Panc1 (cell line): ENCODE measurements around the gene IL4. TPM values are rescaled to one million over a fixed set of nuclear protein-coding genes. Genes with fewer than 3 reads are reported as not detected.

Experiments
- ATAC-seq: fragments of 200-7000 bp; cut with Tn5 transposase; 2 replicates; pipeline ENCODE4 v1.9.1; 2020; ENCODE audit warnings: mild to moderate bottlenecking, moderate library complexity
- BruUV-seq: library from RNA; stranded (reverse); fragments of 400-500 nt; replicated peaks from 2 replicates; lab custom pipeline; 2021; lab: Mats Ljungman, UMichigan
- CTCF ChIA-PET: fragments of 300-600 bp; sonication (Branson Sonifier 250); formaldehyde crosslinking; loops from one replicate; lab custom pipeline; 2022; ENCODE audit warnings: antibody characterized with exemption; lab: Charles Lee
- POLR2A ChIA-PET: fragments of 300-600 bp; sonication (Branson Sonifier 250); formaldehyde crosslinking; loops from one replicate; lab custom pipeline; 2022; ENCODE audit warnings: antibody characterized with exemption; lab: Charles Lee
- DNase-seq: peaks from one replicate; pipeline ENCODE4 v3.0.0-alpha.2; 2010; ENCODE audit warnings: low read depth, low spot score
- H3K27ac ChIP-seq: 2 replicates; pipeline ENCODE4 v1.5.1; 2011; ENCODE audit warnings: mild to moderate bottlenecking, low read length, inconsistent platforms
- H3K27me3 ChIP-seq: fragments of 200-500 bp; sonication (Bioruptor generic); 2 replicates; pipeline ENCODE4 v1.6.0; 2014; ENCODE audit warnings: low read length, inconsistent platforms; ENCODE audit not compliant: control insufficient read depth, insufficient read depth
- H3K36me3 ChIP-seq: fragments of 200-500 bp; sonication (Bioruptor generic); 2 replicates; pipeline ENCODE4 v1.5.1; 2014; ENCODE audit warnings: inconsistent platforms, mild to moderate bottlenecking, low read length, moderate library complexity; ENCODE audit not compliant: control insufficient read depth, insufficient read depth
- H3K4me1 ChIP-seq: 2 replicates; pipeline ENCODE4 v1.5.1; 2011; ENCODE audit warnings: inconsistent platforms, mild to moderate bottlenecking, low read length, moderate library complexity; ENCODE audit not compliant: control insufficient read depth, insufficient read depth
- H3K4me3 ChIP-seq, 2 experiments: 2 replicates each; pipeline ENCODE4 v1.5.1; 2011 to 2012; ENCODE audit warnings: low read depth in 2 of 2, low read length in 2 of 2, mild to moderate bottlenecking in 2 of 2, inconsistent platforms in 1 of 2, moderate library complexity in 1 of 2
- H3K9me3 ChIP-seq: fragments of 200-500 bp; sonication (Bioruptor generic); 2 replicates; pipeline ENCODE4 v1.5.1; 2014; ENCODE audit warnings: low read depth, mild to moderate bottlenecking, inconsistent platforms, low read length, moderate library complexity; ENCODE audit not compliant: control insufficient read depth, insufficient read depth
- POLR2AphosphoS5 ChIP-seq: IDR thresholded peaks from 2 replicates; pipeline ENCODE4 v1.6.1; 2012; ENCODE audit warnings: mild to moderate bottlenecking, low read depth, low read length, moderate library complexity
- REST ChIP-seq, 2 experiments: IDR thresholded peaks; 2 replicates each; pipeline ENCODE4 v1.6.1; 2011 to 2012; ENCODE audit warnings: low read depth in 2 of 2, control low read depth in 1 of 2, low read length in 1 of 2, mild to moderate bottlenecking in 1 of 2, moderate library complexity in 1 of 2; ENCODE audit not compliant: insufficient read depth in 1 of 2
- SIN3A ChIP-seq: IDR thresholded peaks from 2 replicates; pipeline ENCODE4 v1.6.1; 2012; ENCODE audit warnings: low read depth, mild to moderate bottlenecking, low read length, moderate library complexity, borderline replicate concordance; ENCODE audit not compliant: insufficient read depth
- TCF7L2 ChIP-seq: IDR thresholded peaks from 2 replicates; pipeline ENCODE4 v1.6.1; 2011; ENCODE audit warnings: mild to moderate bottlenecking, low read depth, low read length, inconsistent platforms
- in situ Hi-C: cut with HindIII; loops from 2 replicates; pipeline ENCODE4 v1.10.0; 2016; ENCODE audit warnings: low sequenced_read_pairs, low pct_unique_long_range_greater_than_20kb
- intact Hi-C: fragments of 100-400 bp; cut with micrococcal nuclease; formaldehyde crosslinking; loops from one replicate; pipeline ENCODE4 v1.10.0; 2022; ENCODE audit not compliant: unreplicated experiment
- total RNA-seq: library from RNA; stranded (reverse); gene quantifications from one replicate; pipeline ENCODE4 v1.2.1, GENCODE V29; 2021; ENCODE audit not compliant: unreplicated experiment
- TF ChIP-seq, protein P1 (sequence below): fragments of 450-650 bp; IDR thresholded peaks from 2 replicates; pipeline ENCODE4 v1.5.1; 2017; ENCODE audit warnings: mild to moderate bottlenecking

IL4 gene
- total RNA-seq, 1 experiment from 2014 or later, result not detected

- Histone ChIP-seq H3K36me3 (no peaks in the 10 kb centered on the region), H3K27ac (no peak overlapping the region), H3K4me3 (no peak overlapping the region), H3K9me3 (no peaks in the 10 kb centered on the region), H3K27me3 (no peaks in the 10 kb centered on the region), H3K4me1 (peaks cover 22% of the 10 kb centered on the region)
- intact Hi-C loops (no loop called here), in situ Hi-C loops (no loop called here)
- ChIA-PET CTCF (no interaction called here), POLR2A (no interaction called here)
- TF ChIP-seq SIN3A (no peak), REST (IDR thresholded peaks at IDR 0.05; ENCODE audit: insufficient read depth in 1 of 2, low read depth in 2 of 2, low read length in 1 of 2) (no peak), POLR2AphosphoS5 (no peak), TCF7L2 (no peak)
- TF ChIP-seq, protein P1, sequence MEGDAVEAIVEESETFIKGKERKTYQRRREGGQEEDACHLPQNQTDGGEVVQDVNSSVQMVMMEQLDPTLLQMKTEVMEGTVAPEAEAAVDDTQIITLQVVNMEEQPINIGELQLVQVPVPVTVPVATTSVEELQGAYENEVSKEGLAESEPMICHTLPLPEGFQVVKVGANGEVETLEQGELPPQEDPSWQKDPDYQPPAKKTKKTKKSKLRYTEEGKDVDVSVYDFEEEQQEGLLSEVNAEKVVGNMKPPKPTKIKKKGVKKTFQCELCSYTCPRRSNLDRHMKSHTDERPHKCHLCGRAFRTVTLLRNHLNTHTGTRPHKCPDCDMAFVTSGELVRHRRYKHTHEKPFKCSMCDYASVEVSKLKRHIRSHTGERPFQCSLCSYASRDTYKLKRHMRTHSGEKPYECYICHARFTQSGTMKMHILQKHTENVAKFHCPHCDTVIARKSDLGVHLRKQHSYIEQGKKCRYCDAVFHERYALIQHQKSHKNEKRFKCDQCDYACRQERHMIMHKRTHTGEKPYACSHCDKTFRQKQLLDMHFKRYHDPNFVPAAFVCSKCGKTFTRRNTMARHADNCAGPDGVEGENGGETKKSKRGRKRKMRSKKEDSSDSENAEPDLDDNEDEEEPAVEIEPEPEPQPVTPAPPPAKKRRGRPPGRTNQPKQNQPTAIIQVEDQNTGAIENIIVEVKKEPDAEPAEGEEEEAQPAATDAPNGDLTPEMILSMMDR, result no peak
- ATAC-seq (no peak), DNase-seq (no peak)
- BruUV-seq, result no TSS peak
Observed at GRCh38 chr5:132673488-132673887, 301 bp upstream of the IL4 start.

GRCh38 chr5:132674671-132675506 is 1.1 kb downstream of the IL4 start:
- no peaks in the 10 kb centered on the region for H3K36me3 ChIP-seq
- ChIA-PET CTCF (no interaction called here), POLR2A (no interaction called here)
- no peaks in the 10 kb centered on the region for H3K9me3 ChIP-seq
- peaks cover 22% of the 10 kb centered on the region for H3K4me1 ChIP-seq
- no TSS peak for BruUV-seq
- H3K27me3 ChIP-seq, result no peaks in the 10 kb centered on the region
- peak; percentile 43 for DNase-seq
- intact Hi-C loops (no loop called here), in situ Hi-C loops (no loop called here)
- 0 out of 2 replicates have a peak overlapping the region, but pooled peaks have one; percentile 15 for H3K27ac ChIP-seq
- TF ChIP-seq REST (IDR thresholded peaks at IDR 0.05; ENCODE audit: insufficient read depth in 1 of 2, low read depth in 2 of 2, low read length in 1 of 2), result no peak
- TF ChIP-seq, protein P1, result no peak
- TF ChIP-seq TCF7L2, result no peak
- no peak for TF ChIP-seq SIN3A
- no peak for TF ChIP-seq POLR2AphosphoS5
- H3K4me3 ChIP-seq, result peak overlapping the region in 1 of 2 experiments; percentile 25; a peak in 1 of 4 replicates
- ATAC-seq, result peak; percentile 66
